NCI-H526 (cell line): ENCODE measurements around the gene ERVFRD-1.
A peak's percentile ranks its signal among the peaks of the same experiment; 100 is the strongest.

ENCODE experiments used
- DNase-seq, 2 experiments: peaks; one replicate each; lab custom pipeline; 2025; lab: John Stamatoyannopoulos, UW

The ERVFRD-1 gene, protein sequence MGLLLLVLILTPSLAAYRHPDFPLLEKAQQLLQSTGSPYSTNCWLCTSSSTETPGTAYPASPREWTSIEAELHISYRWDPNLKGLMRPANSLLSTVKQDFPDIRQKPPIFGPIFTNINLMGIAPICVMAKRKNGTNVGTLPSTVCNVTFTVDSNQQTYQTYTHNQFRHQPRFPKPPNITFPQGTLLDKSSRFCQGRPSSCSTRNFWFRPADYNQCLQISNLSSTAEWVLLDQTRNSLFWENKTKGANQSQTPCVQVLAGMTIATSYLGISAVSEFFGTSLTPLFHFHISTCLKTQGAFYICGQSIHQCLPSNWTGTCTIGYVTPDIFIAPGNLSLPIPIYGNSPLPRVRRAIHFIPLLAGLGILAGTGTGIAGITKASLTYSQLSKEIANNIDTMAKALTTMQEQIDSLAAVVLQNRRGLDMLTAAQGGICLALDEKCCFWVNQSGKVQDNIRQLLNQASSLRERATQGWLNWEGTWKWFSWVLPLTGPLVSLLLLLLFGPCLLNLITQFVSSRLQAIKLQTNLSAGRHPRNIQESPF

DNA sequence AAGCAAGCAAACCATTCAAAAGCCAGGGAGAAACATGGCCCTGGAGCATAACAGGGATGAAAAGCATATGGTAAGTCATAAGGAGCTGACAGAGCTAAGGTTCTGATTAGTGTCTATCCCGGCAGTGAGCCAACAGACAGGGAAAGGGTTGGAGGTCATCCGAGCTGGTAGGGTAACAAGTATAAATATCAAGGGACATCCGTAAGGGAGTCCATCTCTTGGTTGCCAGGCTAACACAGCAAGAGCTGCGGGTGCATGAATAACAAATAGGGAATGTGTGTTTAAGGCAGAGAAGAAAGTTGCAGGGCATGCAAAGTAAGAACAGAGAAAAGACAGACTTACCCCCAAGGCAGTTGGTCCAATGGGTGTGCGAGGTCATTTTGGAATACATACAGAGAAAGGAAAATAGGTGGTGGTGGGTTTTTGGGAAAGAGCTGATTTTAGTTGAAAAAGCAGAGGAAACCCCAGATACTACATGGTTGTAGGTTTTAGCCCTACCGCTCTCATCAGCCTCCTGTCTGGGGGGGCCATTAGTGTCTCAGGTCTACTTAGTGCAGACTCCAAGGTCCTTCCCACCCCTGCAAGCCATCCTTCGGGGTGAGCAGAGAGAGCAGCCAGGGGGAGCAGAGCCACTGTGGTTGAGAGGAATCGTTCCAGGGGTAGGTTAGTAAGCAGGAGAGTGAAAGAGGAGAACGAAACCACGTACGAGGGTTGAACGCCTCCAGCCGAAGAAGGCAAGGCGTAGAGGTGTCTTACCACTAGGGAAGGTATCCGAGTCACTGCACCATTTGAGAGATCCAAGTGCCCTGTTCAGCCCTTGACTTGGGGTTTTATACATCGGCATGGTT lies at the start of gene ERVFRD-1:
Gene ERVFRD-1 (minus strand): TSS at position 805 of the 848 bp plus-strand sequence. CDS start 6,415 bp downstream, outside the sequence.
- DNase-seq = no peak

DNA sequence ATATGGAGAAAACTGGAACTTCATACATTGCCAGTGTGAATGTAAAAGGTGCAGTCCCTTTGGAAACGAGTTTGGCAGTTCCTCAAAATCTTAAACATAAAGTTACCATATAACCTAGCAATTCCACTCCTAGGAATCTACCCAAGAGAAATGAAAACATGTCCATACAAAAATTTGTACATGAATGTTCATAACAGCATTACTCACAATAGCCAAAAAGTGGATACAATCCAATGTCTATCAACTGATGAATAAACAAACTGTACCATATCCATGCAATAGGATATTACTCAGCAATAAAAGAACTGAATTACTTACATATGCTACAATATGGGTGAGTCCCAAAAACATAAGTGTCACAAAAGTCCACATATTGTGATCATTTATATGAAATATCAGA lies 48.7 kb upstream of the ERVFRD-1 start:
- DNase-seq = no peak

DNA sequence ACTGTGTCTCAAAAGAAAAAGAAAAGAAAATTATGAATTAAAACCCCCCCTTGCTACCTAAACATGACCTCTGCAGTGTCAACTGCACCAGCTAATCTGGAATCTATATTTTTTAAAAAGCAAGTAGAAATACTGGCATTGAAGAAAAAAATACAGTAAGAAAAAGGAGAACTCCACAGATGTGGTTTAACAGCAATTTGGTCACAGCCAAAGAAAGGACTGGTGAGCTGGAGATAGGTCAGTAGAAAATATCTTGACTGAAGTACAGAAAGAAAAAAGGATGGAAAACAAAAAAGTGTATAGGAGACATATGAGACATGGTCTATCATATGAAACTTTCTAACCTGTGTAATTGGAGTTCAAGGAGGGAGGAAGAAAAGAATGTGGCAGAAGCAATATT lies 44.1 kb upstream of the ERVFRD-1 start:
- no peak for DNase-seq

DNA sequence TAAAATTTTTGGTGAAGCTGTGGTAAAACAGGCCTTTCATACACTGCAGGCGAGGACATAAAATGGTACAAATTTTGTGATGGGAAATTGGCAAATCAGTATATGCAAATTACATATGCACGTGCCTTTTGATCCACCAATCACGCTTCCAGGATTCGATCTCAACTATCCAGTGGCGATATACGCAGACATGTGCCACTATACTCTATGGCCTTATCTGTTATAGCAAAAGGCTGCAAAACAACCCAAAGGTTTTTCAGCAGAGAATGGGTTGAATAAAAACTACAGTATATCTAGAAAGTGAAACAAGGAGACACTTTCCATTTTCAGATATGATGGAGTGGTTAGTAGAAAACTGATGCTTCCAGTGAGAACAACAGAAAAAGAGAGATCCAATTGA lies 41.9 kb upstream of the ERVFRD-1 start:
- no peak for DNase-seq

DNA sequence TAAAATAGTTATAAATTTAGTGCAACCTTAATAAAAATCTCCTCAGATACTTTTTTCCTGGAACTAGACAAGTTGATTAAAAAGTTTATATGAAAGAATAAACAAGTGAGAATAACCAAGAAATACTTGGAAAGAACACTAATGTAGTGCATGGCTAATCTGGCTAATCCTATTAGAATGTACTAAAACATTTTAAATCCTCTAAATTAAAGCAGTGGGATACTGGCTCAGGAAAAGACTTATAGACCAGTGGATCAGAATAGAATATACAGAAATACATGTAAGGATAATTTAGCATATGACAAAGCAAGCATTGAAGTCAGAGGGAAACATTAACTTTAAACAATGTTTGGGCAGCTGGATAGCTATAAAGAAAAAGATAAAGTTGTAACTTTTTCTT lies 41.1 kb upstream of the ERVFRD-1 start:
- no peak for DNase-seq

DNA sequence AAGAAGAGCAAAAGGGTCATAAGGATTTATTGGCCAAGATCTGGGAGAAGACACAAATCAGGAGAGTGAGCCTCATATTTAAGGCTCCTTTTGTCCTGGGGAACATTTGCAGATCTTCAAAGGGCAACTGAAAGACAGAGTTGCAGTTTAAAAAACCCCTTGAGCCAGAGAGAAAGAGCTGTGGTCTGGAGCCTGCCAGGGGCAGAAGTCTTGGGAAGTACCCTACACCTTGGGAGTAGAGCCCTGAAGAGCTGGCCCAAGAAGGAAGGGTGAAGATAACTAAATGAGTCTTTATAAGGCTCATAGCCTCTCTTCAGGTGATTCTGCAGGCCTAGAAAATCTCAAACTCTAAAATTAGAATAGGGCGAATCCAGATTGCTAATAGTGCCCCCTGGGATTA lies 40.0 kb upstream of the ERVFRD-1 start:
- DNase-seq = no peak

DNA sequence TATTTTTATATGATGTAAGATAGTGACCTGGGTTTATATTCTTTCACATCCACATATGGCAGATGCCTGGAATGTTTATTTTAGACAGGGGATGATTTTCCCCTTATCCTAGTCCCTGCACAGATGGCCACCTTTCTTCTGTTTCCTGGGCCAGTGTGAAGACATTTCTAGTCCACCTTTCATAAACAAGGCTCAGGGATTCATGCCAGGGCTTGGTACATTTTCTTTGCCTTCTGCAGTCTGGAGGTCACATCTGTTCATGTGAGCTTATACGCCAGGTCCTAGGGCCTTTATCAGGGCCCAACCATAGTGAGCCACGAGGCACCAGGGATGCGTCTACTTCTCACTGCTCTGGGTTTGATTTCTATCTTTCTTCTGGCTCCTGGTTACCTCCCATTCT lies 38.0 kb upstream of the ERVFRD-1 start:
- no peak for DNase-seq

DNA sequence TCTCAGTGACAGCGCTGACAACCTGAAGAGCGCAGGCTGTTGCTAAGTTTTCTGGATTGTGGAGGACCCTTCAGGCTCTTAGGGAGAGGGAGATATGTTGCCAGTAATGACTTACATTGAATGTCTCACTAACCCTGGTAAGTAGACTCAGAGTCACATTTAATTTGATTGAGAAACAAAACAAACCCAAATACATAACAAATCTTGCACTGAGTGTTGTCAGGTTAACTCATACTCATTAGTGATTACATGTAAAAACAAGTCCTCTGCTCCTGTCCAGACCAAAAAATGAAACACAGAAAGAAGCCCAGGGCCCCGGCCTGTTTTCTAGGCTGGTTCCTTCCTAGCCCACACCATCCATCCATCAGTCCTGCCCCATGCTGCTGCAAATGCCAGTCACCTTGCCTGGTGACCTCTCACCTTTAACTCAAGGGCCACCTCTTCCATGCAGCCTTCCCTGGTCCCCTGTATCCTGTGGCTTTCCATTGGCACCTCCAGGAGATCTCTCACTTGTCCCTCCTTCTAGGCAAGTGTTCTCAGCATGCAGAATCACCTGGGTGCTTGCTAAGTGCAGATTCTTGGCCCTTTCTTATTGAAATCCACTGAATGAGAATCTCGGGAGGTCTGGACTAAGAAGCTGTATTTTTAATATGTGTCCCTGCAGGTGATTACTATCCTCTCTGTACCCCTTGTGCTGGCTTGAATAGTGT lies 34.7 kb upstream of the ERVFRD-1 start:
- DNase-seq = no peak

DNA sequence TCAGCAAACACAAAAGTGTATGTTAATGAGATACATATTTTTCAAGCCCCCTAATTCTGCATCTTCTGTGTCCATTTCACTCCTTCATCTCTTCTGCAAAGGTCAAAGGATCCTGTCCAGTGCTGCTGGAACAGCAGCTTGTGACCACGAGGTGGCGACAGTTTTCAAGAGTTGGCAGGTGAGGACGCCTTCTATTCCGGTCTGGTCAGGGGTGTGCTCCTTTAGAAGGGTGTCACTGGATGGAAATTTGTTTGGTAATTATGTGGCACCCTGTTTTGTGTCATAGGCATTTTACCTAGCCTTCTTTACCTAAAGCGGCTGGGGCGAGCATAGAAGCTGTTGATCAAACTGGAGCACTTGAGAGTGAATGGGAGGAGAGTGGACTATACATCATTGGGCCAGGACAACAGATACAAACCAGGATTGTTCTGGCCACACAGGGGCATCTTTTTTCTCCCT lies 32.9 kb upstream of the ERVFRD-1 start:
- peak; percentile 26 to 80 for DNase-seq

DNA sequence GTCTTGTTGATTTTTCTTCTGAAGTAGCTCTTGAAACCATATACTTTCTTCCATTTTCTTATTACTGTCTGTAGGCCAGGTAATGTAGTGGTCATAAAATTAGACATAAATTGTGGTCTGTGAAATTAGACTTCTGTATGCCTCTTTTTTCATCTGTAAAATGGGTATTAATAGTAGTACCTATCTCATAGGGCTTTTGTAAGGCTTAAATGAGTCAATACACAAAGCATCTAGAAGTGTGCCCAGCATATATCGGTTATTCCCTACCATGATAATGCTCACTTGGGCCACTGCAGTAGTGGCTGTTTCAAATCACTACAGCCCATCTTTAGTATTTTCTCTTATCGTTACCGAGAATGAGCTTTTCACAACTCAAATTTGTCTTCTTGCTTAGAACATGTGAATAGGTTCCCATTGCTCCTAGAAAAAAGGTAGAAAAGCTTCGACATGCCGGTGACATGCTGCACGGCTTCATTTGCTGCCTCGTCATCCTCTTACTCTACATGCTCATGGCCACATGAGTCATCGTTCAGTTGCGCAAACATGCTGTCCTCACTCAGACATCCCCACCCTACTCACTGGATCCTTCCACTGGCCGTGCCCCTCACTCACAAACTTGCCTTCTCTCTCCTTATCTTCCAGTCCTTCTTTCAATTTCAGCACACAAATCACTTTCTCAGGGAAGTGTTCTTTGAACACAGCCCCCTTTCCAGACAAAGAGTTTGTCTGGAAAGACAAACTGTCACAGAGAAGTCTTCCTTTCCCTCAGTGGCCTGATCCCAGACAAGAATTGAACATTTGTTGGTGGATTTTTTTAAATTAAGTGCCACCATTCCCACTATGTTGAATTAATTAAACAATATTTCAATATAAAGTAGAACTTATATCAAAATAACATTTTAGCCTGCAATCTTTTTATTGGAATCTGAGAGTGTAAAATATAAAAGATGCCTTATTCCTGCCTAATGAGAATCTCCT lies 32.2 kb upstream of the ERVFRD-1 start:
- no peak for DNase-seq

DNA sequence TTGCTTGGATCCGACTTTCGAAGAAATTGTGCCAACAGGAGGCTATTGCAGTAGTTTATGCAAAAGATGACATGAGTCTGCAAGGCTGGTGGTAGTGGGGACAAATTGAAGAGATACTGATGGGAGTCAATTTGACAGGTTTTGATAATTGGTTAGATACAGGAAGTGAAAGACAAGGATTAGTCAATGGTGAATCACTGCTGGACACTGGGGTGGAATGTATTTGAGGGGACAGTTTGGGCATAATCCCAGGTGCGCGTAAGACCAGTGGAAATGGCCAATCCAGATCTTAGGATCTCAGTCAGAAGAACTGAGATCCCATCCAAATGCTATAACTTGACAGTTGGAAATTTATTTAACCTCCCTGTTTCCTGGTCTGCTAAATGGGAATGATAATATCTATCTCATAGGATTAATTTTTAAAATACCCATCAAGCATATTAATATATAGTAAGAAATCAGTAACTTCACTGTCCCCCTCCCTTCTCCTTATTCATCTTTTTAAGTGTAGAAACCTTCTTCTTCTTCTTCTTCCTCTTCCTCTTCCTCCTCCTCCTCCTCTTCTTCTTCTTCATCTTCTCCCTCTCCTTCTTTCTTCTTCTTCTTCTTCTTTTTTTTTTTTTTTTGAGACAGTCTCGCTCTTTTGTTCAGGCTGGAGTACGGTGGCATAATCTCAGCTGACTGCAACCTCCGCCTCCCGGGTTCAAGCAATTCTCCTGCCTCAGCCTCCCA lies 30.9 kb upstream of the ERVFRD-1 start:
- DNase-seq = no peak

DNA sequence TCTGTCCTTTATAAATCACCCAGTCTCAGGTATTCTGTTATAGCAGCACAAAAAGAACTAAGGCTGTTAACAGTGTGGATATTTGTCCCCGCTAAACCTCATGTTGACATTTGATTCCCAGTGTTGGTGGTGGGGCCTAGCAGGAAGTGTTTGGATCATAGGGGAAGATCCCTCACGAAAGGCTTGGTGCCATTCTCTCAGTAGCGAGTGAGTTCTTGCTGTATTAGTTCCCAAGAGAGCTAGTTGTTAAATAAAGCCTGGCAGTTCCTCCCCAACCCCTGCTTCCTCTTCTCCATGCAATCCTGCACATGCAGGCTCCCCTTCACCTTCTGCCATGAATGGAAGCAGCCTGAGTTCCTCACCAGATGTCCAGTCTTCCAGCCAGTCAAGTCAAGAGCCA lies 29.8 kb upstream of the ERVFRD-1 start:
- DNase-seq = no peak

DNA sequence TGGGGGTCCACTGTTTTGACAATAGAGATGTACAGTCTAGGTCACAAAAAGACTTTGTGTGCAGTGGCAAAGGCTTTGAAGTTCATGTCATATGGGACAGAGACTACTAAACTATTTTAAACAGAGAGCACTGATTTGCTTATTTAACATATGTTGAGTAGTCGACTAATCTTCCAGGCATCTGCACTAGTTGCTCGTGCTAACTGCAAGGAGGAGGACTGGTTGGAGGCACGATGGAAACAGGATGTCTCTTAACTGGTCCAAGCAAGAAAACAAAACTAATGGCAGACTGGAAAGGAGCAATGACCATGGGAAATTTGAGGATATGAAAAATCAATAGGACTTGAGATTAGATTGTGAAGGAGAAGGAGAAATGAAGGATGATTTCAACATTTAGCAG lies 28.5 kb upstream of the ERVFRD-1 start:
- no peak for DNase-seq

DNA sequence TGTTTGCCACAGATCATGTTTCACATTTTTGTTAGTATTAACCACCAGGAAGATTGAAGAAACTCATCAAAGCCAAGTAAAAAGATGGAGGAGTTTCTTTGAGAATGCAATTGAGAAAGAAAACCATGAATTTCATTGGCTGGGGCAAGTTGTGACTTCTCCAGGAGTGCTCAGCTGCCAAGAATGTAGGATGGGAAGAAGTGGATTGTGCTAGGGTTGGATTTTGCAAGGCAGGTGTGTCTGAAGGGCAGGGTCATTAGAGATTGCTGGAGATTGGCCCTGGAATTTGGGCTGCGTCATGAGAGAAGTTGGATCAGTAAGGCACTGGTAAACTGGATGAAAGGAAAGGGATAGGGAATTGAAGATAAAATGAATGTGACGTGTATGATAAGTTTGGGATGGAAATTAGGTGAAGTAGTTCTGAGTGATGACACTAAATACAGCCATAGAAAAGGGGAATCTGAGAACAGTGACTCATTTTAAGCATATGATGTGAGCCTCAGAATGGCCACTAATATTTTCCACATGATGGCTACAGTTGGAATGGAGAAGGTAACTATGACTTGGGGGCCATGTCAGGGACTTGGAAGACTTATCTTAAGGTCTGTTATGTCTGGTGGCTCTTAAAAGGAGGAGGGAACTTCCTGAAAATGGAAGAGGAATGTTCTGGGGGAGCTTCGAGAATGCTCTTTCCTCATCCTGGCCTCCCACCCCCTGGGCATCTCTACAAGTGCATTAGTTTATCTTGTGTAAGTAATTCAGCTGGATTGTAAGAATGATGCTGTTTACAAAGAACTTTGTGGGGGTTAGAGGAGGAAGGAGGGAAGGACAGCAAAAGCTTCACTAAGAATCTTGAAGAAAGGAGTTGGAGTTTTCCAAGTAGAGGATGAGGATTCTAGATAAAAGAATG lies 27.8 kb upstream of the ERVFRD-1 start:
- no peak for DNase-seq

DNA sequence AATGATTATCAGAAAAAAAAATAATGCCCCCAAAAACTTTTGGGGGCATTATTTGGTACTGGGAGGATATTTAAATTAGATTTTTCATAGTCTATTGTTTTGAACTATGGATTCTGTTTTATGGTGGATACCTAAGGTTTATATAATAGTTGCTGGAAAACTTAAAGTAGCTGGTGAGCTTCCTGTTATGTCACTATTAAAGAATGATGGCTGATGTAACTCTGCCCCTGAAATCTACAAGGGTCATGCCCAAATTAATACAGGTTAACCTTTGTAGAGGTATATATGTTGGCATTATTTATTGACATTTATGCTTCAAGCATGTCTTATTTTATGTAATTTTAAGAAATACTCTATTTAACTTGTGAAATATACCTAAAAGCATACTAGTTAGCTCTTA lies 25.3 kb upstream of the ERVFRD-1 start:
- DNase-seq = no peak

DNA sequence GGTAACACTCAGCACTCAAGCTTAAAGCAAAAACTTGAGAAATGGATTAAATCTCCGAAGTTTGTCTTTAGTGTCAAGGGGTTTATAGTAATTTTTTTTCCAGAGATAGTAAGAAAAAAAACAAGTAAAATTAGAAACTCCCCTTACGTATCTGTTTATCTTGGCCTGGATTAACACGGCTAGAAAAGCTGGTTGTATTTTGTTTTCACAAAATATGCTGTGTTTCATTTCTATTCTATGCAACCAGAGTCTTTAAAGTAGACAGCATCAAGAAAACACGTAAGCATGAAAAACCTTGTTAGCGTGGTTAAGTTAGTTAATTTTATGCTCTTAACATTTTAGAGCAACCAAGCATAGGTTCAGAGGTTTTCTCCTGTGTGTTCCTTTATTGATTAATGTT lies 21.8 kb upstream of the ERVFRD-1 start:
- DNase-seq = no peak

DNA sequence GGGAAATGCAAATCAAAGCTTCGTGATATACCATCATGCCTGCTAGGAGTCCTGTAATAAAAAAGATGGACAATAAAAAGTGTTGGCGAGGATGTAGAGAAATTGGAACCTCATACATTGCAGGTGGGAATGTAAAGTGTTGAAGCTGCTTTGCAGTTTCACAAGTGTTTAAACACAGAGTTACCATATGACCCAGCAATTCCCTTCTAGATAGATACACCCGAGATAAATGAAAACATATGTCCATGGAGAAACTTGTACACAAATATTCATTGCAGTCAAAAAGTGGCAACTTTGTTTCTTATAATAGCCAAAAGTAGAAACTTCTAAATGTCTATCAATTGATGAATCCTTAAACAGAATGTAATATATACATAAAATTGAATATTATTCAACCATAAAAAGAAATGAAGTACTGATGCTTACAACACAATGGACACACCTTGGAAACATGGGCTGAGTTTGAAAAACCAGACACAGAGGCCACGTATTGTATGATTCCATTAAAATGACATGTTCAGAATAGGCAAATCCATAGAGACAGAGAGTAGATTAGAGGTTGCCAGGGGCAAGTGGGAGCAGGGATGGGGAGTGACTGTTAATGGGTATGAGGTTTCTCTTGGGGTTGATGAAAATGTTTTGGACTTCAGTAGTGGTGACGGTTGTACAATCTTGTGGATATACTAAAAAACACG lies 20.8 kb upstream of the ERVFRD-1 start:
- no peak for DNase-seq

DNA sequence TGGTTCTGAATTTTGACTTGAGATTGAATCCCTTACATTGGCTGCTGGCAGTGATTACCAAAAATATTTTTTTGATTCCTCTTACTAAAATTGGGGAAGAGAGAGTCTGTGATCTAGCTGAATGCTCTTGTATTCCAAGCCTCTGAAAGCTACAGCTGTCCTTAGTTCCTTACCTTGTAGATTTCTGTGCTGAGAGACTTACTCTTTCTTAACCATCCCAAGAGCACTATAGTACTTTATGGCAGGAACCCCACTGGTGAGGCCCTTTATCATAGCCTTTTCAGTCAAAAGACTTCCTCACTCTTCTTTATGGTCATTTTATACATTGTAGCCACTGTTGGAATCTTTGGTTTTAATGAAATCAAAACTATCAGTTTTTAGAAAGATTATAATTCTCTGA lies 19.1 kb upstream of the ERVFRD-1 start:
- DNase-seq = no peak
